IMR-90 (cell line): ENCODE data around the gene CCL19. TPM values are rescaled to one million over a fixed set of nuclear protein-coding genes. Genes with fewer than 3 reads are reported as not detected.

Source experiments
- ATAC-seq: fragments of 200-7000 bp; cut with Tn5 transposase; 2 replicates; pipeline ENCODE4 v1.9.1; 2020; ENCODE audit warnings: low read depth, mild to moderate bottlenecking, moderate library complexity
- BruUV-seq: library from RNA; stranded (reverse); fragments of 400-500 nt; replicated peaks from 2 replicates; lab custom pipeline; 2021; lab: Mats Ljungman, UMichigan
- CTCF ChIA-PET: fragments of 300-600 bp; formaldehyde crosslinking; extraction: SDS; loops from one replicate; lab custom pipeline; 2021; ENCODE audit warnings: antibody characterized with exemption; lab: Yijun Ruan, JAX
- POLR2A ChIA-PET: fragments of 300-600 bp; sonication (Branson Sonifier 250); formaldehyde crosslinking; loops from one replicate; lab custom pipeline; 2022; ENCODE audit warnings: antibody characterized with exemption; ENCODE audit not compliant: unreplicated experiment; lab: Charles Lee
- DNase-seq: peaks from one replicate; pipeline ENCODE4 v3.0.0; 2013
- H2AFZ ChIP-seq: replicated peaks from 2 replicates; pipeline ENCODE3; 2013; ENCODE audit warnings: low read length, mild to moderate bottlenecking; ENCODE audit not compliant: poor library complexity
- H2AK5ac ChIP-seq: 2 replicates; pipeline ENCODE4 v1.6.1; 2013; ENCODE audit warnings: low read depth, low read length, inconsistent platforms
- H2AK9ac ChIP-seq: replicated peaks from 2 replicates; pipeline ENCODE3; 2013; ENCODE audit warnings: mild to moderate bottlenecking, low read depth, low read length, moderate library complexity; ENCODE audit not compliant: poor library complexity
- H2BK120ac ChIP-seq: 2 replicates; pipeline ENCODE4 v1.6.1; 2013; ENCODE audit warnings: low read depth, low read length, inconsistent platforms
- H2BK15ac ChIP-seq: 3 replicates; pipeline ENCODE4 v1.6.1; 2013; ENCODE audit warnings: low read depth, low read length, inconsistent platforms
- H2BK20ac ChIP-seq: 2 replicates; pipeline ENCODE4 v1.6.1; 2013; ENCODE audit warnings: low read depth, mild to moderate bottlenecking, inconsistent platforms, low read length, moderate library complexity
- H2BK5ac ChIP-seq: 2 replicates; pipeline ENCODE4 v1.6.1; 2013; ENCODE audit warnings: mild to moderate bottlenecking, low read depth, low read length, inconsistent platforms; ENCODE audit not compliant: poor library complexity, severe bottlenecking
- H3K14ac ChIP-seq: replicated peaks from 2 replicates; pipeline ENCODE4 v1.6.1; 2013; ENCODE audit warnings: low read depth, low read length, inconsistent platforms
- H3K18ac ChIP-seq: 2 replicates; pipeline ENCODE4 v1.6.1; 2013; ENCODE audit warnings: low read depth, low read length, control low read depth
- H3K23ac ChIP-seq: 2 replicates; pipeline ENCODE4 v1.6.1; 2013; ENCODE audit warnings: low read depth, low read length, inconsistent platforms
- H3K27ac ChIP-seq: 2 replicates; pipeline ENCODE4 v1.5.1; 2013; ENCODE audit warnings: mild to moderate bottlenecking, control low read depth, low read length; ENCODE audit not compliant: insufficient read depth
- H3K27me3 ChIP-seq: 2 replicates; pipeline ENCODE4 v1.6.1; 2013; ENCODE audit warnings: low read length; ENCODE audit not compliant: control insufficient read depth, insufficient read depth
- H3K36me3 ChIP-seq: 2 replicates; pipeline ENCODE4 v1.6.1; 2013; ENCODE audit warnings: low read length, mixed read lengths; ENCODE audit not compliant: control insufficient read depth, insufficient read depth
- H3K4ac ChIP-seq: 2 replicates; pipeline ENCODE4 v1.6.1; 2013; ENCODE audit warnings: low read depth, low read length, inconsistent platforms
- H3K4me1 ChIP-seq: 2 replicates; pipeline ENCODE4 v1.6.1; 2013; ENCODE audit warnings: low read length, mixed read lengths; ENCODE audit not compliant: control insufficient read depth, insufficient read depth
- H3K4me2 ChIP-seq: 2 replicates; pipeline ENCODE4 v1.6.1; 2013; ENCODE audit warnings: low read depth, mild to moderate bottlenecking, control low read depth, low read length, moderate library complexity
- H3K4me3 ChIP-seq: 2 replicates; pipeline ENCODE4 v1.5.1; 2013; ENCODE audit warnings: low read depth, mild to moderate bottlenecking, control low read depth, low read length, moderate library complexity; ENCODE audit not compliant: insufficient read depth
- H3K56ac ChIP-seq: 2 replicates; pipeline ENCODE4 v1.6.1; 2013; ENCODE audit warnings: low read length, inconsistent platforms; ENCODE audit not compliant: insufficient read depth; ENCODE audit errors: extremely low read depth
- H3K79me1 ChIP-seq, 2 experiments: 2 replicates each; pipeline ENCODE4 v1.6.1; 2013; ENCODE audit warnings: low read length in 2 of 2, inconsistent platforms in 1 of 2, low read depth in 1 of 2
- H3K9ac ChIP-seq: 2 replicates; pipeline ENCODE4 v1.6.1; 2013; ENCODE audit warnings: low read depth, low read length, control low read depth
- H3K9me1 ChIP-seq: 2 replicates; pipeline ENCODE4 v1.6.1; 2013; ENCODE audit warnings: low read length, inconsistent platforms; ENCODE audit not compliant: insufficient read depth
- H3K9me3 ChIP-seq: 2 replicates; pipeline ENCODE4 v1.6.1; 2013; ENCODE audit warnings: low read length; ENCODE audit not compliant: control insufficient read depth, insufficient read depth
- H4K20me1 ChIP-seq: 2 replicates; pipeline ENCODE4 v1.6.1; 2013; ENCODE audit warnings: low read length, inconsistent platforms; ENCODE audit not compliant: insufficient read depth
- H4K5ac ChIP-seq: 2 replicates; pipeline ENCODE4 v1.6.1; 2013; ENCODE audit warnings: mild to moderate bottlenecking, low read depth, low read length, control low read depth
- H4K8ac ChIP-seq, 2 experiments: 2 replicates each; pipeline ENCODE4 v1.6.1; 2013; ENCODE audit warnings: low read depth in 2 of 2, low read length in 2 of 2, control low read depth in 1 of 2, inconsistent platforms in 1 of 2
- H4K91ac ChIP-seq: 2 replicates; pipeline ENCODE4 v1.6.1; 2013; ENCODE audit warnings: low read depth, low read length, inconsistent platforms; ENCODE audit not compliant: insufficient read depth
- BHLHE40 ChIP-seq: fragments of 150-350 bp; IDR thresholded peaks from 2 replicates; pipeline ENCODE4 v1.6.1; 2016; ENCODE audit warnings: mild to moderate bottlenecking, low read depth, low read length
- CEBPB ChIP-seq: IDR thresholded peaks from 2 replicates; pipeline ENCODE4 v1.6.1; 2012; ENCODE audit warnings: low read depth, low read length, improper control_type of control experiment
- CHD1 ChIP-seq: IDR thresholded peaks from 2 replicates; pipeline ENCODE4 v1.6.1; 2012; ENCODE audit warnings: low read depth, low read length, improper control_type of control experiment
- FOS ChIP-seq: fragments of 150-350 bp; IDR thresholded peaks from 2 replicates; pipeline ENCODE4 v1.6.1; 2016; ENCODE audit warnings: low read depth, low read length
- MAFK ChIP-seq: IDR thresholded peaks from 2 replicates; pipeline ENCODE4 v1.6.1; 2012; ENCODE audit warnings: low read depth, low read length, improper control_type of control experiment
- MAZ ChIP-seq: IDR thresholded peaks from 2 replicates; pipeline ENCODE4 v1.6.1; 2012; ENCODE audit warnings: low read depth, mild to moderate bottlenecking, low read length, improper control_type of control experiment, moderate library complexity, borderline replicate concordance
- MXI1 ChIP-seq: IDR thresholded peaks from 2 replicates; pipeline ENCODE4 v1.6.1; 2012; ENCODE audit warnings: low read depth, mild to moderate bottlenecking, low read length, moderate library complexity, borderline replicate concordance
- NFE2L2 ChIP-seq: fragments of 150-350 bp; IDR thresholded peaks from 2 replicates; pipeline ENCODE4 v1.6.1; 2016; ENCODE audit warnings: low read depth, mild to moderate bottlenecking, low read length
- POLR2A ChIP-seq: IDR thresholded peaks from 2 replicates; pipeline ENCODE4 v1.6.1; 2012; ENCODE audit warnings: mild to moderate bottlenecking, low read depth, low read length
- RAD21 ChIP-seq: IDR thresholded peaks from 2 replicates; pipeline ENCODE4 v1.6.1; 2012; ENCODE audit warnings: low read length, improper control_type of control experiment
- RCOR1 ChIP-seq: IDR thresholded peaks from 2 replicates; pipeline ENCODE4 v1.6.1; 2012; ENCODE audit warnings: mild to moderate bottlenecking, low read length, improper control_type of control experiment; ENCODE audit not compliant: insufficient replicate concordance
- RFX5 ChIP-seq: IDR thresholded peaks from 2 replicates; pipeline ENCODE4 v1.8.0; 2012; ENCODE audit warnings: low read depth, mild to moderate bottlenecking, low read length, moderate library complexity
- SMC3 ChIP-seq: fragments of 150-350 bp; IDR thresholded peaks from 2 replicates; pipeline ENCODE4 v1.6.1; 2016; ENCODE audit warnings: low read depth, mild to moderate bottlenecking, antibody characterized with exemption, low read length, moderate library complexity
- USF2 ChIP-seq: fragments of 150-350 bp; IDR thresholded peaks from 2 replicates; pipeline ENCODE4 v1.6.1; 2017; ENCODE audit warnings: mild to moderate bottlenecking, antibody characterized with exemption, low read length, low read depth
- WGBS, 2 experiments: methylation state at CpG; one replicate each; pipeline versions ENCODE4 v1.1.5 to v1.1.7; 2013; ENCODE audit warnings: missing lambda C conversion rate in 2 of 2; ENCODE audit not compliant: insufficient read length in 1 of 2; ENCODE audit errors: extremely low coverage in 2 of 2; 5-methylcytosine and 5-hydroxymethylcytosine counted together
- dilution Hi-C: fragments of 300-500 bp; cut with HindIII; formaldehyde crosslinking; loops from one replicate; pipeline ENCODE4 v1.14.3; 2018; ENCODE audit warnings: low sequenced_read_pairs; ENCODE audit not compliant: unreplicated experiment
- in situ Hi-C: fragments of 300-500 bp; cut with MboI; formaldehyde crosslinking; loops from 3 replicates; pipeline ENCODE4 v1.14.3; 2019; ENCODE audit warnings: low sequenced_read_pairs, inconsistent platforms, mixed read lengths
- intact Hi-C: fragments of 100-400 bp; cut with micrococcal nuclease; formaldehyde crosslinking; loops from 2 replicates; pipeline ENCODE4 v1.10.0; 2022
- polyA plus RNA-seq, 3 experiments: library from polyadenylated mRNA; depleted of rRNA; stranded (reverse); fragments of >200 nt; gene quantifications; 2 replicates each; pipeline ENCODE4 v1.2.3, GENCODE V29; 2012; ENCODE audit warnings: low replicate concordance in 1 of 3
- total RNA-seq: library from RNA; depleted of rRNA; stranded (reverse); fragments of >200 nt; gene quantifications from 2 replicates; pipeline ENCODE4 v1.2.3, GENCODE V29; 2012
- TF ChIP-seq, protein P1 (sequence below): fragments of 150-350 bp; IDR thresholded peaks from 2 replicates; pipeline ENCODE4 v1.6.1; 2016; ENCODE audit warnings: low read depth, mild to moderate bottlenecking, low read length, moderate library complexity, borderline replicate concordance
- TF ChIP-seq, protein P2 (sequence below): conservative IDR thresholded peaks from 2 replicates; pipeline ENCODE4 v1.5.1; 2012; ENCODE audit warnings: mild to moderate bottlenecking, low read depth, low read length, improper control_type of control experiment

The CCL19 gene
- total and polyA plus RNA-seq, 2 of the 4 experiments (the other 2 are of a cell fraction) = not detected

DNA sequence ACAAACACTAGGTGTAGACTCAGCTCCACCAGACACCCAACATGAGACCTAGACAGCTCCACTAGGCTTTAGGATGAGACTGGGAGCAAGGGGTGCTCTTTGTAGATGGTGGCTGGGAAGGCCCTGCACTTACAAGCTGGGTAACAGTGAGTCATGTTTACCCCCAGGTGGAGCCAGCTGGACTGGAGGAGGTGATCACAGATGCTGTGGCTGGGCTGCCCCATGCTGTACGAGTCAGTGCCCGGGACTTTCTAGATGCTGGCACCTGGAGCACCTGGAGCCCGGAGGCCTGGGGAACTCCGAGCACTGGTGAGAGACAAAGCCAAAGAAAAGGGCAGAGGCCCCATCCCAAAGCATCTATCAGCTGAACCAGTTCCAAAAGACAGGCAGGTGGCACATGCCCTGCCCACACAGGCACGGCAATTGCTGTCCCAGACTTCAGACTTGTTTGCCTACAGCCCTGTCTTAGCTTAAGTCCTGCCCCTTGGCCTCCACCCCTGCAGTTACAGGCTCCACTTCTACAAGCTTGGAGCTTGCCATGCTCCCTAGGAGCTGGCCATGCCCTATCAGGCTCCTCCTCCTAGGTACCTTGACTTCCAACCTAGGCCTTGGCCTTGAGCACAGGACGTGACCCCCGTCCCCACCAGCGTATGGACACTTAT is 31.4 kb downstream of the CCL19 start:
- no peak overlapping the region for H3K56ac ChIP-seq
- no peak overlapping the region for H2BK5ac ChIP-seq
- no peak overlapping the region for H2AFZ ChIP-seq
- TF ChIP-seq USF2 (no peak), RFX5 (no peak), RAD21 (no peak), POLR2A (no peak), RCOR1 (no peak), MXI1 (no peak), MAFK (no peak), CHD1 (no peak), SMC3 (no peak), CEBPB (no peak), BHLHE40 (no peak), NFE2L2 (no peak), FOS (no peak), MAZ (no peak)
- TF ChIP-seq, protein P1, sequence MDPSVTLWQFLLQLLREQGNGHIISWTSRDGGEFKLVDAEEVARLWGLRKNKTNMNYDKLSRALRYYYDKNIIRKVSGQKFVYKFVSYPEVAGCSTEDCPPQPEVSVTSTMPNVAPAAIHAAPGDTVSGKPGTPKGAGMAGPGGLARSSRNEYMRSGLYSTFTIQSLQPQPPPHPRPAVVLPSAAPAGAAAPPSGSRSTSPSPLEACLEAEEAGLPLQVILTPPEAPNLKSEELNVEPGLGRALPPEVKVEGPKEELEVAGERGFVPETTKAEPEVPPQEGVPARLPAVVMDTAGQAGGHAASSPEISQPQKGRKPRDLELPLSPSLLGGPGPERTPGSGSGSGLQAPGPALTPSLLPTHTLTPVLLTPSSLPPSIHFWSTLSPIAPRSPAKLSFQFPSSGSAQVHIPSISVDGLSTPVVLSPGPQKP = no peak
- TF ChIP-seq, protein P2, sequence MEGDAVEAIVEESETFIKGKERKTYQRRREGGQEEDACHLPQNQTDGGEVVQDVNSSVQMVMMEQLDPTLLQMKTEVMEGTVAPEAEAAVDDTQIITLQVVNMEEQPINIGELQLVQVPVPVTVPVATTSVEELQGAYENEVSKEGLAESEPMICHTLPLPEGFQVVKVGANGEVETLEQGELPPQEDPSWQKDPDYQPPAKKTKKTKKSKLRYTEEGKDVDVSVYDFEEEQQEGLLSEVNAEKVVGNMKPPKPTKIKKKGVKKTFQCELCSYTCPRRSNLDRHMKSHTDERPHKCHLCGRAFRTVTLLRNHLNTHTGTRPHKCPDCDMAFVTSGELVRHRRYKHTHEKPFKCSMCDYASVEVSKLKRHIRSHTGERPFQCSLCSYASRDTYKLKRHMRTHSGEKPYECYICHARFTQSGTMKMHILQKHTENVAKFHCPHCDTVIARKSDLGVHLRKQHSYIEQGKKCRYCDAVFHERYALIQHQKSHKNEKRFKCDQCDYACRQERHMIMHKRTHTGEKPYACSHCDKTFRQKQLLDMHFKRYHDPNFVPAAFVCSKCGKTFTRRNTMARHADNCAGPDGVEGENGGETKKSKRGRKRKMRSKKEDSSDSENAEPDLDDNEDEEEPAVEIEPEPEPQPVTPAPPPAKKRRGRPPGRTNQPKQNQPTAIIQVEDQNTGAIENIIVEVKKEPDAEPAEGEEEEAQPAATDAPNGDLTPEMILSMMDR = no peak
- ATAC-seq = no peak
- H3K4me3 ChIP-seq = no peak overlapping the region
- 100% methylated on average over 1 of the region's 8 CpGs; no CpG with 5 or more reads in 1 of the 2 experiments for whole genome bisulfite sequencing, 2 experiments
- H3K27ac ChIP-seq = no peak overlapping the region
- H2BK120ac ChIP-seq = no peak overlapping the region
- no peak overlapping the region for H4K5ac ChIP-seq
- in situ Hi-C loops = no loop called here
- no peaks in the 10 kb centered on the region; a peak in 1 of 4 replicates for H3K79me1 ChIP-seq
- H3K14ac ChIP-seq = no peak overlapping the region
- no peak overlapping the region for H3K23ac ChIP-seq
- H4K20me1 ChIP-seq = no peaks in the 10 kb centered on the region
- H3K9me3 ChIP-seq = no peaks in the 10 kb centered on the region
- CTCF ChIA-PET = interaction anchor here (1.1 kb wide), 1 partner anchor 43 kb away, joined by 4 read pairs; no protein-coding TSS in a partner anchor
- no peak overlapping the region for H3K4ac ChIP-seq
- dilution Hi-C loops = no loop called here
- no peak overlapping the region for H2BK20ac ChIP-seq
- no peaks in the 10 kb centered on the region for H3K27me3 ChIP-seq
- POLR2A ChIA-PET = no interaction called here
- no peak overlapping the region for H4K91ac ChIP-seq
- H2AK9ac ChIP-seq = peak overlapping the region; percentile 7
- peaks cover 4% of the 10 kb centered on the region; the same call in 1 of the 2 replicates for H3K36me3 ChIP-seq
- peaks cover 10% of the 10 kb centered on the region; the same call in 1 of the 2 replicates for H3K9me1 ChIP-seq
- H2AK5ac ChIP-seq = no peak overlapping the region
- H2BK15ac ChIP-seq = no peak overlapping the region
- H3K4me1 ChIP-seq = peaks cover 1% of the 10 kb centered on the region; the same call in 1 of the 2 replicates
- no TSS peak for BruUV-seq
- intact Hi-C loops = no loop called here
- peak; percentile 55 for DNase-seq
- no peak overlapping the region for H4K8ac ChIP-seq
- no peak overlapping the region for H3K4me2 ChIP-seq
- H3K18ac ChIP-seq = no peak overlapping the region
- no peak overlapping the region for H3K9ac ChIP-seq
